ENCODE measurements around the gene ARHGEF28. TPM values are rescaled to one million over a fixed set of nuclear protein-coding genes. Genes with fewer than 3 reads are reported as not detected.

Gene ARHGEF28
- total RNA-seq, 1 experiment from 2014 or later = 6.1 TPM

- Histone ChIP-seq H3K9ac (ENCODE audit: low read length) (no peak overlapping the region), H3K4me3 (replicated peaks in 1 of 2; ENCODE audit: low read depth in 1 of 2, low read length in 2 of 2) (no peak overlapping the region), H3K36me3 (ENCODE audit: control insufficient read depth in 1 of 2, insufficient read depth in 2 of 2, low read length in 2 of 2) (no peaks in the 10 kb centered on the region), H3K4me1 (ENCODE audit: control insufficient read depth in 1 of 2, insufficient read depth in 2 of 2, low read length in 2 of 2) (no peaks in the 10 kb centered on the region), H4K20me1 (ENCODE audit: insufficient read depth) (no peaks in the 10 kb centered on the region), H3K9me3 (ENCODE audit: control insufficient read depth in 1 of 2, insufficient read depth in 1 of 2, low read depth in 1 of 2, low read length in 2 of 2) (no peaks in the 10 kb centered on the region), H3K27ac (ENCODE audit: low read depth, low read length) (no peak overlapping the region), H3K79me2 (ENCODE audit: insufficient read depth, low read length) (no peaks in the 10 kb centered on the region), H3K4me2 (ENCODE audit: low read length) (no peak overlapping the region), H3K27me3 (ENCODE audit: insufficient read depth, low read length) (no peaks in the 10 kb centered on the region), H3K9me2 (ENCODE audit: insufficient read depth) (no peaks in the 10 kb centered on the region), H2AFZ (ENCODE audit: low read depth, low read length, poor library complexity, severe bottlenecking) (no peak overlapping the region)
- DNase-seq (ENCODE audit: low read depth, low spot score) (no peak), ATAC-seq (no peak)
- POLR2A ChIA-PET = no interaction called here
- CTCF ChIA-PET = interaction anchor here (5.0 kb wide), 1 partner anchor 198 kb away, joined by 112 read pairs; no protein-coding TSS in a partner anchor
- intact Hi-C loops (cut with micrococcal nuclease) = loop anchor here (5.0 kb wide), 1 partner anchor 868 kb away; no protein-coding TSS in a partner anchor
- TF ChIP-seq SIN3A (IDR thresholded peaks at IDR 0.05; ENCODE audit: low read depth) = no peak
- TF ChIP-seq SP1 (IDR thresholded peaks at IDR 0.05; ENCODE audit: low read depth) = no peak
- TF ChIP-seq ZNF274 (IDR thresholded peaks at IDR 0.05; ENCODE audit: low read depth, low read length) = no peak
- TF ChIP-seq RAD21 (IDR thresholded peaks at IDR 0.05; ENCODE audit: low read depth) = no peak
- no peak for TF ChIP-seq EZH2 (IDR thresholded peaks at IDR 0.05)
- TF ChIP-seq ZBTB33 (IDR thresholded peaks at IDR 0.05; ENCODE audit: extremely low read depth, insufficient replicate concordance, low read length) = no peak
- TF ChIP-seq CTCF (IDR thresholded peaks at IDR 0.05 in 2 of 3, conservative IDR thresholded peaks at IDR 0.05 in 1 of 3; ENCODE audit: borderline replicate concordance in 1 of 3, insufficient read depth in 1 of 3, low read depth in 2 of 3, low read length in 2 of 3) = no peak
- no peak for TF ChIP-seq POLR2A (IDR thresholded peaks at IDR 0.05; ENCODE audit: borderline replicate concordance, extremely low read depth, insufficient read depth, insufficient read length)
- TF ChIP-seq YY1 (IDR thresholded peaks at IDR 0.05; ENCODE audit: extremely low read depth, insufficient replicate concordance, low read depth, low read length) = no peak
- TF ChIP-seq CBX3 (IDR thresholded peaks at IDR 0.05; ENCODE audit: low read depth) = no peak
- TF ChIP-seq FOSL1 (IDR thresholded peaks at IDR 0.05; ENCODE audit: low read depth) = no peak
- TF ChIP-seq POLR2AphosphoS5 (IDR thresholded peaks at IDR 0.05; ENCODE audit: low read depth, low read length) = no peak
- TF ChIP-seq TCF7L2 (IDR thresholded peaks at IDR 0.05; ENCODE audit: borderline replicate concordance, extremely low read depth, insufficient read depth, insufficient read length) = no peak
- no peak for TF ChIP-seq JUND (IDR thresholded peaks at IDR 0.05)
- no peak for TF ChIP-seq REST (IDR thresholded peaks at IDR 0.05; ENCODE audit: low read depth)
- no peak for TF ChIP-seq CEBPB (IDR thresholded peaks at IDR 0.05; ENCODE audit: low read depth)
- RAD21 ChIA-PET (ENCODE audit: low non-redundant PET in 1 of 2, low total read pairs in 2 of 2, uncharacterized antibody in 2 of 2, unreplicated experiment in 2 of 2) = no interaction called here
- no TSS peak for BruUV-seq (replicated peaks)
Measured at GRCh38 chr5:73789851-73790281, 163.9 kb downstream of the ARHGEF28 start.
